ENCODE measurements around the gene TM9SF4.

DNA sequence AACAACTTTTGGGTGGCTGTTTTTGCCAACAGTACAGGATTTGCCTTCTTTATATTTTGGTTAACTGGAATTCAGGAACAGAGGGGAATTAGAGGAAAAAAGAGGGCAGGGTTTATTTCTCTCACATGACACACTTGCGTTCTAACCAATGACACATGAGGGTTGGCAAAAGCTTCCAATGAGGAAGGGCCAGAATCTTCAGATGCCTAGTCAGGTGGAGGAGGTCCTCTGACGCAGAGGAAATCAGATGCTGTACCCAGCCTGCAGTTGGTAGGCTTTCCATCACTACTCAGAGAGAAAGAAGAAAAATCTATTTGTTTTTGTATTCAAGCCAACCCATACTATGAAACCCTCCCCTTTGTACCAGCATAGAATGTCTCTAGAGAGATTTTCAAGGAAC, 20.8 kb downstream of the TM9SF4 start:
- TF ChIP-seq POLR2AphosphoS5 (IDR thresholded peaks at IDR 0.05; ENCODE audit: low read depth): no peak
- TF ChIP-seq, protein P1, sequence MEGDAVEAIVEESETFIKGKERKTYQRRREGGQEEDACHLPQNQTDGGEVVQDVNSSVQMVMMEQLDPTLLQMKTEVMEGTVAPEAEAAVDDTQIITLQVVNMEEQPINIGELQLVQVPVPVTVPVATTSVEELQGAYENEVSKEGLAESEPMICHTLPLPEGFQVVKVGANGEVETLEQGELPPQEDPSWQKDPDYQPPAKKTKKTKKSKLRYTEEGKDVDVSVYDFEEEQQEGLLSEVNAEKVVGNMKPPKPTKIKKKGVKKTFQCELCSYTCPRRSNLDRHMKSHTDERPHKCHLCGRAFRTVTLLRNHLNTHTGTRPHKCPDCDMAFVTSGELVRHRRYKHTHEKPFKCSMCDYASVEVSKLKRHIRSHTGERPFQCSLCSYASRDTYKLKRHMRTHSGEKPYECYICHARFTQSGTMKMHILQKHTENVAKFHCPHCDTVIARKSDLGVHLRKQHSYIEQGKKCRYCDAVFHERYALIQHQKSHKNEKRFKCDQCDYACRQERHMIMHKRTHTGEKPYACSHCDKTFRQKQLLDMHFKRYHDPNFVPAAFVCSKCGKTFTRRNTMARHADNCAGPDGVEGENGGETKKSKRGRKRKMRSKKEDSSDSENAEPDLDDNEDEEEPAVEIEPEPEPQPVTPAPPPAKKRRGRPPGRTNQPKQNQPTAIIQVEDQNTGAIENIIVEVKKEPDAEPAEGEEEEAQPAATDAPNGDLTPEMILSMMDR (IDR thresholded peaks at IDR 0.05; ENCODE audit: insufficient read depth, low read length): no peak
- TF ChIP-seq, protein P2, sequence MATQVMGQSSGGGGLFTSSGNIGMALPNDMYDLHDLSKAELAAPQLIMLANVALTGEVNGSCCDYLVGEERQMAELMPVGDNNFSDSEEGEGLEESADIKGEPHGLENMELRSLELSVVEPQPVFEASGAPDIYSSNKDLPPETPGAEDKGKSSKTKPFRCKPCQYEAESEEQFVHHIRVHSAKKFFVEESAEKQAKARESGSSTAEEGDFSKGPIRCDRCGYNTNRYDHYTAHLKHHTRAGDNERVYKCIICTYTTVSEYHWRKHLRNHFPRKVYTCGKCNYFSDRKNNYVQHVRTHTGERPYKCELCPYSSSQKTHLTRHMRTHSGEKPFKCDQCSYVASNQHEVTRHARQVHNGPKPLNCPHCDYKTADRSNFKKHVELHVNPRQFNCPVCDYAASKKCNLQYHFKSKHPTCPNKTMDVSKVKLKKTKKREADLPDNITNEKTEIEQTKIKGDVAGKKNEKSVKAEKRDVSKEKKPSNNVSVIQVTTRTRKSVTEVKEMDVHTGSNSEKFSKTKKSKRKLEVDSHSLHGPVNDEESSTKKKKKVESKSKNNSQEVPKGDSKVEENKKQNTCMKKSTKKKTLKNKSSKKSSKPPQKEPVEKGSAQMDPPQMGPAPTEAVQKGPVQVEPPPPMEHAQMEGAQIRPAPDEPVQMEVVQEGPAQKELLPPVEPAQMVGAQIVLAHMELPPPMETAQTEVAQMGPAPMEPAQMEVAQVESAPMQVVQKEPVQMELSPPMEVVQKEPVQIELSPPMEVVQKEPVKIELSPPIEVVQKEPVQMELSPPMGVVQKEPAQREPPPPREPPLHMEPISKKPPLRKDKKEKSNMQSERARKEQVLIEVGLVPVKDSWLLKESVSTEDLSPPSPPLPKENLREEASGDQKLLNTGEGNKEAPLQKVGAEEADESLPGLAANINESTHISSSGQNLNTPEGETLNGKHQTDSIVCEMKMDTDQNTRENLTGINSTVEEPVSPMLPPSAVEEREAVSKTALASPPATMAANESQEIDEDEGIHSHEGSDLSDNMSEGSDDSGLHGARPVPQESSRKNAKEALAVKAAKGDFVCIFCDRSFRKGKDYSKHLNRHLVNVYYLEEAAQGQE (IDR thresholded peaks at IDR 0.05; ENCODE audit: insufficient replicate concordance, low read depth): no peak
- TF ChIP-seq SPI1 (IDR thresholded peaks at IDR 0.05; ENCODE audit: borderline replicate concordance, low read depth): no peak

All from HL-60 (cell line).